ENCODE data around the gene NMNAT2.

- TF ChIP-seq KAT7 (CRISPR knock-in tag; IDR thresholded peaks at IDR 0.05; ENCODE audit: borderline replicate concordance) (no peak), FOXJ3 (CRISPR knock-in tag; IDR thresholded peaks at IDR 0.05; ENCODE audit: borderline replicate concordance) (no peak), CTCF (IDR thresholded peaks at IDR 0.05) (peak; percentile 32; the same call in 1 of the 2 replicates), TCF7 (CRISPR knock-in tag; IDR thresholded peaks at IDR 0.05; ENCODE audit: low read depth) (no peak)
These were observed 111.7 kb downstream of the NMNAT2 start for GRCh38 chr1:183306317-183307042.
